Fibroblast of villous mesenchyme (primary cell): Measurements from ENCODE around the gene UCK1. TPM values are rescaled to one million over a fixed set of nuclear protein-coding genes. Genes with fewer than 3 reads are reported as not detected.

Experiments used
- DNase-seq: peaks from one replicate; pipeline ENCODE4 v3.0.0-alpha.2; 2010; ENCODE audit warnings: low read depth
- H3K4me3 ChIP-seq: 2 replicates; pipeline ENCODE4 v1.5.1; 2011; ENCODE audit warnings: low read depth, mild to moderate bottlenecking, low read length
- small RNA-seq: library from RNA; depleted of rRNA; stranded (forward); fragments of <200 nt; gene quantifications from one replicate; pipeline ENCODE3, GENCODE V24; 2012
- total RNA-seq: library from RNA; depleted of rRNA; stranded (reverse); fragments of >200 nt; gene quantifications from 2 replicates; pipeline ENCODE4 v1.2.3, GENCODE V29; 2012
- TF ChIP-seq, protein P1 (sequence below): IDR thresholded peaks from 2 replicates; pipeline ENCODE4 v1.5.1; 2012; ENCODE audit warnings: low read depth, mild to moderate bottlenecking, low read length; ENCODE audit not compliant: insufficient read depth

The UCK1 gene
- total RNA-seq, 1 donor: 28.5 TPM

DNA sequence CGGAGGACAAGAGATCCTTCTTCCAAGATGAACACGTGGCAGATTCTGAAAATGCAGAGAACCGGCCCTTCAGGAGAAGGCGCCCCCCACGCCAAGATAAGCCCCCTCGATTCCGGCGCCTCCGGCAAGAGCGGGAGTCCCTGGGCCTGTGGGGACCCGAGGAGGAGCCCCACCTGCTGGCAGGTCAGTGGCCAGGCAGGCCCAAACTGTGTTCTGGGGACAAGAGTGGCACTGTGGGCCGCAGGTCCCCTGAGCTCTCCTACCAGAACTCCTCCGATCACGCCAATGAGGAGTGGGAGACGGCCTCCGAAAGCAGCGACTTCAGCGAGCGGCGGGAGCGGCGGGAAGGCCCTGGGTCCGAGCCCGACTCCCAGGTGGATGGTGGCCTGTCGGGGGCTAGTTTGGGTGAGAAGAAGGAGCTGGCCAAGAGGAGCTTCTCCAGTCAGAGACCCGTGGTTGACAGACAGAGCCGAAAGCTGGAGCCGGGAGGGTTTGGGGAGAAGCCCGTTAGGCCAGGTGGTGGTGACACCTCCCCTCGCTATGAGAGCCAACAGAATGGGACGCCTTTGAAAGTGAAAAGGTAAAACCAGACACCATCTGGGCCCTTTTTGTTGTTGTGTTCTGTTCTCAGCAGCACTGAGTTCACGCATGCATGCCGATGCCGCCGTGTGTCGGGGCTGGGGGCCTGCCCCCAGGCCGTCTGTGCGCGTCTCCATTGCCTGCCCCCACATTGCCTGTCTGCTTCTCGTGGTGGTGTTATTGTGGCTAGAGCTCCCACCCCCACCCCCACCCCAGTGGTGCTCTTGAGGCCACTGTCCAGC is 54.9 kb downstream of the UCK1 start:
- TF ChIP-seq, protein P1, sequence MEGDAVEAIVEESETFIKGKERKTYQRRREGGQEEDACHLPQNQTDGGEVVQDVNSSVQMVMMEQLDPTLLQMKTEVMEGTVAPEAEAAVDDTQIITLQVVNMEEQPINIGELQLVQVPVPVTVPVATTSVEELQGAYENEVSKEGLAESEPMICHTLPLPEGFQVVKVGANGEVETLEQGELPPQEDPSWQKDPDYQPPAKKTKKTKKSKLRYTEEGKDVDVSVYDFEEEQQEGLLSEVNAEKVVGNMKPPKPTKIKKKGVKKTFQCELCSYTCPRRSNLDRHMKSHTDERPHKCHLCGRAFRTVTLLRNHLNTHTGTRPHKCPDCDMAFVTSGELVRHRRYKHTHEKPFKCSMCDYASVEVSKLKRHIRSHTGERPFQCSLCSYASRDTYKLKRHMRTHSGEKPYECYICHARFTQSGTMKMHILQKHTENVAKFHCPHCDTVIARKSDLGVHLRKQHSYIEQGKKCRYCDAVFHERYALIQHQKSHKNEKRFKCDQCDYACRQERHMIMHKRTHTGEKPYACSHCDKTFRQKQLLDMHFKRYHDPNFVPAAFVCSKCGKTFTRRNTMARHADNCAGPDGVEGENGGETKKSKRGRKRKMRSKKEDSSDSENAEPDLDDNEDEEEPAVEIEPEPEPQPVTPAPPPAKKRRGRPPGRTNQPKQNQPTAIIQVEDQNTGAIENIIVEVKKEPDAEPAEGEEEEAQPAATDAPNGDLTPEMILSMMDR: peak; percentile 47
- no peak for DNase-seq
- no peak overlapping the region for H3K4me3 ChIP-seq

DNA sequence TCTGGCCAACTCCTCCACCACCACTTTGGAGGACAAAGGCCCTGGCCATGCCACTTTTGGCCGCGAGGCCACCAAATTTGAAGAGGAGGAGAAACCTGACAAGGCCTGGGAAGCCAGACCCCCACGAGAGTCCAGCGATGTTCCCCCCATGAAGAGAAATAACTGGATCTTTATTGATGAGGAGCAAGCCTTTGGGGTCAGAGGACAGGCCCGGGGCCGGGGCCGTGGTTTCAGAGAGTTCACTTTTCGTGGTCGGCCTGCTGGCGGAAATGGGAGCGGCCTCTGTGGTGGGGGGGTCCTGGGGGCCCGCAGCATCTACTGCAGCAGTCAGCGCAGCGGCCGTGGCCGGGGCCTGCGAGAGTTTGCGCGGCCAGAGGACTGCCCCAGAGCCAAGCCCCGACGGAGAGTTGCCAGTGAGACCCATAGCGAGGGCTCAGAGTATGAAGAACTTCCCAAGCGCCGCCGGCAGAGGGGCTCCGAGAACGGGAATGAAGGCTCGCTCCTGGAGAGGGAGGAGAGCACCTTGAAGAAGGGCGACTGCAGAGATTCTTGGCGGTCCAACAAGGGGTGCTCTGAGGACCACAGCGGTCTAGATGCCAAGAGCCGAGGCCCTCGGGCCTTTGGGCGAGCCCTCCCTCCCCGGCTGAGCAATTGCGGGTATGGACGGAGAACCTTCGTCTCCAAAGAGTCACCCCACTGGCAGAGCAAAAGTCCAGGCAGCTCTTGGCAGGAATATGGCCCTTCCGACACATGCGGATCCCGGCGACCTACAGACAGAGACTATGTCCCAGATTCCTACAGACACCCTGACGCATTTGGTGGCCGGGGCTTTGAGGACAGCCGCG is 55.7 kb downstream of the UCK1 start:
- TF ChIP-seq, protein P1: no peak
- no peak overlapping the region for H3K4me3 ChIP-seq
- no peak for DNase-seq

DNA sequence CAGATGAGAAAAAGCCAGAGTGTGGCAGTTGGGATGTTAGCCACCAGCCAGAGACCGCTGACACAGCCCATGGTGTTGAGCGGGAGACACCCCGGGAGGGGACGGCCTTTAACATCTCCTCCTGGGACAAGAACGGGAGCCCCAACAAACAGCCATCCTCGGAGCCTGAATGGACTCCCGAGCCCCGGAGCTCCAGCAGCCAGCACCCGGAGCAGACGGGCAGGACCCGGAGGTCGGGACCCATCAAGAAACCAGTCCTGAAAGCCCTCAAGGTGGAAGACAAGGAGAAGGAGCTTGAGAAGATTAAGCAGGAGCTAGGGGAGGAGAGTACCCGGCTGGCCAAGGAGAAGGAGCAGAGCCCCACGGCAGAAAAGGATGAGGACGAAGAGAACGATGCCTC is 56.4 kb downstream of the UCK1 start:
- no peak overlapping the region for H3K4me3 ChIP-seq
- TF ChIP-seq, protein P1: no peak
- no peak for DNase-seq

DNA sequence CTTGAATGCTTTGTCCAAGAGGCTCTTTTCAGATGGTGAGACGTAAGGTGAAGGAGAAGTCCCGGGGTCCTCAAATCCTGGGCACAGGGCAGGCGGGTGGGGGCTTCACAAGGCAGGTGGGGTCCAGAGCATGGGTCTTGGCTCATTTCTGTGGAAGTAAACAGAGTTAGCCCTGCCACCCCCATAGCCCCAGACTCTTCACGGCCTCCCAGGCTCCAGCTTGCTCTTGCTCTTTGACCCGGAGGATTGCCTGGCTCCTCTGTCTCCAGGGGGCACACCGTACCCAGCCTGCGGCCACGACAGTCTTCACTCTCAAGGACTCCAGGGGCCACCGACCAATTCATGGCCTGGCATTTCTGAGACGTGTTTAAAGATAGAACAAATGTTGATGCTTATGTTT is 57.2 kb downstream of the UCK1 start:
- no peak for DNase-seq
- no peak overlapping the region for H3K4me3 ChIP-seq
- TF ChIP-seq, protein P1: no peak

Small RNA genes within 50 kb of the gene (small RNA-seq; reads per million reads assigned to genes)
- 2.1 reads per million, percentile 53 among the genes with 10 or more reads in this experiment for gene SNORD62A
- gene SNORD62B: 4.9 reads per million, percentile 81 among the genes with 10 or more reads in this experiment

Other genes starting within 250 kb of the UCK1 start
- gene PLPP7, start 241.5 kb downstream of the UCK1 start, total RNA-seq: 8.2 and 10.0 TPM in 2 replicates
- gene PRRC2B, start 137.2 kb downstream of the UCK1 start, total RNA-seq: 79.2 and 92.8 TPM in 2 replicates
- 27.1 and 36.3 TPM in 2 replicates for gene POMT1, start 28.3 kb downstream of the UCK1 start, total RNA-seq
- gene PRRT1B, start 14.3 kb upstream of the UCK1 start, total RNA-seq: not detected in 2 replicates
- gene RAPGEF1, start 208.8 kb upstream of the UCK1 start, total RNA-seq: 22.9 and 27.7 TPM in 2 replicates